C1 segment of cervical spinal cord (tissue), 14 donors: ENCODE results near the gene MEF2B.
"Not testable (repeated sequence)": the region's sequence is repeated elsewhere in the genome, so short reads cannot be mapped to it uniquely, and the experiment has no call there.

Experiments
- DNase-seq, 14 donors: peaks; one replicate each; lab custom pipeline; 2025; lab: John Stamatoyannopoulos, UW

The MEF2B gene

DNA sequence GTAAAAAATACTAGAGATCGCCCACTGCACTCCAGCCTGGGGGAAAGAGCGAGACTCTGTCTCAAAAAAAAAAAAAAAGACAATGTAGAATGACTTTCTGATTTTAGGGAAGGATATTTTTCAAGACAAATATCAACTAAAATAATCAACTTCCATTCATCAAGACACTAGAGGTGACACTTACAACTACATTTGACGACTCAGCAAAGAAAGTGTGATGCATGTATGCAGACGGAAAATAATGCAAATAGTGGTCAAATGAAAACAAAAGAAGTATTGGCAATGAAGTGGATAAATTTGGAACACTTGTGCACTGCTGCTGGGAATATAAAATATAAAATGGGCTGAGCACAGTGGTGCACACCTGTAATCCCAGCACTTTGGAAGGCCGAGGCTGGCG is 44.0 kb downstream of the MEF2B start:
- no peak for DNase-seq

- no peak for DNase-seq
These were observed 46.7 kb downstream of the MEF2B start for GRCh38 chr19:19123386-19123785.

DNA sequence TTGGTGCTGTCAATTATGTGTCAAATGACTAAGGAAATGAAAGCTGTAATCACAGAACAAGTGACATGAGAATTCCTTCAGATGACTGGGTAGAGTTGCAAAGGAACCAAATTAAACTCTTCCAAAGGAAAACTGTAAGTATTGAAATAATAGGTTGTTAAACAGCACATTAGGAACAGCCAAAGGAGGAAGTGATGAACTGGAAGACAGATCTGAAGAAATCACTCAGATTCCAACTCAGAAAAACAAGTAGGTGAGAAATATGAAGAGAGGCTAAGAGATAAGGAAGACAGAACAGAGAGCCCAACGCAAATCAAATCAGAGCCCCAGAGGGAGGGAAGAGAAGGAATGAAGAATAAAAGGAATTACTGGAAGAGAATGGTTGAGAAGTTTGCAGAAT is 47.2 kb downstream of the MEF2B start:
- no peak for DNase-seq

- DNase-seq = no peak
These were observed 48.7 kb downstream of the MEF2B start for GRCh38 chr19:19121371-19121770.

- no peak for DNase-seq
These were observed 49.5 kb downstream of the MEF2B start for GRCh38 chr19:19120308-19121231.

- no peak for DNase-seq
These were observed 50.5 kb downstream of the MEF2B start for GRCh38 chr19:19119325-19120237.

GRCh38 chr19:19115954-19116353 is 54.1 kb downstream of the MEF2B start:
- peak in 3 of 14 donors; percentile 3 to 8 (median 4) for DNase-seq

- DNase-seq = no peak
These were observed 56.9 kb downstream of the MEF2B start for GRCh38 chr19:19113040-19113626.

GRCh38 chr19:19111967-19112580 is 58.0 kb downstream of the MEF2B start:
- DNase-seq = no peak

DNA sequence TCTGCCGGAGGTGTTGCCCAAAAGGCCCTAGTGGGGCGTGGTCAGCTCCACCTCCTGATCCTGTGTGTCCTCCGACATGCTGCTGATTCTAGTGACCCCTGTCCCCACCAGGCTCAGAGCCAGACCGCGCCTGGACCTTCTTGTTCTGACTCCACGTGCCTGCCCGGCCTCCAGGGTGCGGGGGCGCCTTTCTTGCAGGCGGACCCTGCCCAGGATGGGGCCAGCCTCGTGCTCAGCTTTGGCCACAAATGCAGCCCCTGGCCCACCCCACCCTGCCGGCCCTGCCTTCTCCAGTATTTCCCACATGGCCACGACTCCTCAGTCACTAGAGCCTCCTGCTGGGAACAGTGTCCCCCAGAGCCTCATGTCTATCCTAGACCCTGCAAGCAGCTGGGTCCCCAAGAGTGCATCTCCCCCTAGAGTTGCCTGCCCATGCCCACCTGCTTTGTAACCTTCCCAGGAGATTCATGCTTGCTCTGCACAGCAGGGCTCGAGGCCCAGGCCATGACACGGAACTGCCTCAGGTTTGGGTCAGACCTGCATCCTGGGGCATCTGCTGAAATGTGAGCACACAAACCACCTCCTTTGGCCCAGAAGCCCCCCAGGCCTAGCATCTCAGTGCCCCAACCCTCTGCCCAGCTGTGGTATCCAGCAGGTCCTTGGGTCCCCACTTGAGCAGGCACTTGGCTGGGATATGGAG is 58.8 kb downstream of the MEF2B start:
- DNase-seq = no peak

- peak in 1 of 14 donors; percentile 4 for DNase-seq
These were observed 59.5 kb downstream of the MEF2B start for GRCh38 chr19:19110410-19111135.

DNA sequence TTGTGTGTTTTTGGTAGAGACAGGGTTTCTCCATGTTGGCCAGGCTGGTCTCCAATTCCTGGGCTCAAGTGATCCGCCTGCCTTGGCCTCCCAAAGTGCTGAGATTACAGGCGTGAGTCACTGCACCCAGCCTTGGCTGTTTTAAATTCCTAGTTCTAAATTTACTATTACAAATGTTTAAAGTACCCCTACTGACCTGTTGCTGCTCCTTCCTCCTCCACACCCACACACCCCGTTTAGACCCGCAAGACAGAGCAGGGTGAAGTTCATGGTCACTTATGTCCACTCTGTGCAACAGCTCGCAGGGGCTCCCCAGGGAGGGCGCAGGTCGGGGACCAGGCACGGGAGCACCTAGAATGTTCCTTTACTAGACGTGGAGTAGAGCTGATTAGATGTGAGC is 60.5 kb downstream of the MEF2B start:
- DNase-seq = no peak

DNA sequence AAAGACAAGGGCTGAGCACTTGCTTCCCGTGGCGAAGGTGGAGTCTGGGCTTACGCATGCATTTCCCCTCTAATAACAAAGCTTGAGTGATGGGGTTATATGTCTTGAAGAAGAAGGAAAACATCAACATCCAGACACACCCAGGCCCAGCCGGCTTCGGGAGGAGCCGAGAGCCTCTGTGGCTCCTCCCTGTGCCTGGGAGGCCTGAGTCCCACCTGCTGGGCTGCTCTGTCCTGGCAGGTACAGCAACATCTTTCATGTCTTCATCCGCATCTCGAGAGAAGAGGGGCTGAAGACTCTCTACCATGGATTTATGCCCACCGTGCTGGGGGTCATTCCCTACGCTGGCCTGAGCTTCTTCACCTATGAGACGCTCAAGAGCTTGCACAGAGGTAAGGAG is 62.4 kb downstream of the MEF2B start:
- no peak for DNase-seq

GRCh38 chr19:19106938-19107337 is 63.1 kb downstream of the MEF2B start:
- not testable (repeated sequence) for DNase-seq

DNA sequence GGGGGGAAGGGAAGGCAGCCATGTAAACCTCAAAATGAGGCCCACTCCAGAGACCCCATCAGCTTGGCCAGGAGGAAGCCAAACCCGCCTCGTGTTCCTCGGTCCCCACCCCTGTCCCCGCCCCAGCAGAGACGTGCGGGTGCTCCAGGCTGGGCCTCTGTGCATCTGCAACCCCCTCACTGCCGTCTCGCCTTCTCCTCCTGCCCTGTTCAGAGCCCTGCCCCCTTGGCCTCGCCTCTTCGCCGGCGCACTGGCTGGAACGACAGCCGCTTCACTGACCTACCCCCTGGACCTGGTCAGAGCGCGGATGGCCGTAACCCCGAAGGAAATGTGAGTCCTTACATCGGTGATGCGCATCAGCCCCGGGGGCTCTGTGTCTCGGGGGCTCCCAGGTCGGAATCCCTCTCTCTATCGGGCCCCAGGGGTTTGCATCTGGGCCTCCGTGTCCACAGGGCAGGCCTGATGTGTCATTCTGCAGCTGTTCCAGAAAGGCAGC is 64.0 kb downstream of the MEF2B start:
- DNase-seq = no peak

GRCh38 chr19:19105365-19106055 is 64.6 kb downstream of the MEF2B start:
- DNase-seq = peak in 1 of 14 donors; percentile 8

DNA sequence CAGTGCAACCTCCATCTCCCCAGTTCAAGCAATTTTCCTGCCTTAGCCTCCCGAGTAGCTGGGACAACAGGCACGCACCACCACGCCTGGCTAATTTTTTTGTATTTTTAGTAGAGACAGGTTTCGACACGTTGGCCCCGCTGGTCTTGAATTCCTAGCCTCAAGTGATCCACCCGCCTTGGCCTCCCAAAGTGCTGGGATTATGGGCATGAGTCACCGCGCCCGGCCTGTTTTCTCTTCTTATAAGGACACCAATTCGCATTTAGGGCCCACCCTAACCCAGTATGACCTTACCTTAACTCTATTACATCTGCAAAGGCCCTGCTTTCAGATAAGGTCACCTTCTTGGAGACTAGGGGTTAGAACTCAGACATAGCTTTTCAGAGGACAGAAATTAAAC is 66.9 kb downstream of the MEF2B start:
- DNase-seq = no peak

GRCh38 chr19:19102566-19102965 is 67.5 kb downstream of the MEF2B start:
- not testable (repeated sequence) for DNase-seq

DNA sequence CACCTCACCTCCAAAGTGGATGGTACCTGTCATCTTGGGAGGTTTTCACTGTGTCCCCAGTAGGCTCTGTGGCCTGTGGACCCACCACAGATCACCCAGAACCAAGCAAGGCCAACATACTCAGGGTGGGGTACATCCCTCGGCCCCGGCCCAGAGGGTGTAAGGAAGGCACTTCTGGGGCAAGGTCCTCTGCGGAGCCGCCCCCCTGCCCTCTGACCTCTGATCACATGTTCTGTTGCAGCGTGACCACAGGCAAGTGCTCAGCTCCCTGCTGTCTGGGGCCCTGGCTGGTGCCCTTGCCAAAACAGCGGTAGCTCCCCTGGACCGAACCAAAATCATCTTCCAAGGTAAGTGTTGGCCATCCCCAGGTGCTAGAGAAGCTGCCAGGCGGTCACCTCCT is 68.5 kb downstream of the MEF2B start:
- no peak for DNase-seq
